Measurements from ENCODE around the gene CCDC157.
A peak's percentile ranks its signal among the peaks of the same experiment; 100 is the strongest.
"Not testable (repeated sequence)": the region's sequence is repeated elsewhere in the genome, so short reads cannot be mapped to it uniquely, and the experiment has no call there.

Gene CCDC157

DNA sequence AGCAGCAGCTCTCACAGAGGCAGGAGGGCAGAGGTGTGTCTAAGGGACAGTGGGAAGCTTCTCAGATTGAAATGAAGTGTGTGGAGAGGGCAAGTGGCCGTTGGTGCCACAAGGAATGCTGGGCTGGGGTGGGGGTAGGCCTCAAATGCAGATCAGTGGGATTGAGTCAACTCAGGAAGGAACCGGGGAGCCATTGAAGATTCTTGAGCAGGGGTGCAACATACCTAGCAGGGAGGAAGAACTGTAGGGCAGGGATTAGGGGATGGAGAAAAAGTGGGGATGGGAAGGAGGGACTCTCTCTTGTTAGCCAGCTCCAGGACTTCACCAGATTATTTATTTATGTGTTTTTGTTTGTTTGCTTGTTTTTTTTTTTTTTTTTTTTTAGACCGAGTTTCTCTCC, 37.1 kb downstream of the CCDC157 start:
- Mint-ChIP-seq H3K36me3 (ENCODE audit: low read depth) (no peaks in the 10 kb centered on the region), H3K9me3 (no peaks in the 10 kb centered on the region), H3K4me3 (no peak overlapping the region), H3K4me1 (ENCODE audit: low read depth) (peaks cover 22% of the 10 kb centered on the region), H3K27me3 (peaks cover 43% of the 10 kb centered on the region), H3K27ac (no peak overlapping the region)
- intact Hi-C loops (cut with micrococcal nuclease): no loop called here

DNA sequence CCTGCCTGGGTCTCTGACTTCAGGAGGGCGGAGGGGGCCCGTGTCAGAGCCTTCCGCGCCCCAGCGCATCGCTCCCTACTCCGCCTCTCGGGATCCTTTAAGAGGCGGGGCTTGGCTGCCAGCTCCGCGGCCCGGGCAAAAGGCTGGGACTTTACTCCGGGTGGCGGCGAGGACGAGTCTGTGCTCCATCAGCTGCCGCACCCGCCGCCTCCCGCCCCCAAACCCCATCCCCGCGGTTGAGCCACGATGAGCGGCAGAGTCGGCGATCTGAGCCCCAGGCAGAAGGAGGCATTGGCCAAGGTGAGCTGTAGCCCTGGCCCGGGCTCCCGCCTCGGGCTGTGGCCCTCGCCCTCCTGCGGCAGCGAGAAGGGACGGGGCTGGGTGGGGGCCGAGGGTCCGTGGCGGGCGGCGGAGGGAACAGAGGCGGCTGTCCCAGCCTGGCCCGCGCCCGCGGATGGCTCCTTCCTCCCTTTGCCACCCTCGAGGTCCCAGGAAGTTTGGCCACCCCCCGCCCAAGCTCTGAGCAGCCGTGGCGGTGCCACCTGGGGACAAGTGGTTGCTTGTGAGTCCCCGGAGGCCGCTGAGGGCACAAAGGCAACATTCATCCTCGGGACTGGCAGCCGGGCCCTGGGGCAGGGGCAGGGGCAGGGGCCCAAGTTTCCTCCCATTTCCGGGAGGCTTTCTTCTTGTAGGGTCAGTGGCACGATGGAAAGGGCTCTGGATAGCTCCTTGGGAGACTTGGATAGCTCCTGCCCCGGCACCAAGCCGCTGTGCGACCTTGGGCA, 40.3 kb downstream of the CCDC157 start, which contains the start of gene SEC14L2:
SEC14L2 (plus strand) TSS at position 148 of the 785 bp plus-strand sequence; CDS start at position 247, 99 bp downstream.
- Mint-ChIP-seq H3K36me3 (ENCODE audit: low read depth) (no peaks in the 10 kb centered on the region), H3K4me1 (ENCODE audit: low read depth) (peaks cover 27% of the 10 kb centered on the region), H3K27me3 (peaks cover 62% of the 10 kb centered on the region), H3K27ac (peak within 1 kb of the TSS; percentile 26), H3K9me3 (no peaks in the 10 kb centered on the region), H3K4me3 (peak within 1 kb of the TSS; percentile 82)
- intact Hi-C loops (cut with micrococcal nuclease): no loop called here

DNA sequence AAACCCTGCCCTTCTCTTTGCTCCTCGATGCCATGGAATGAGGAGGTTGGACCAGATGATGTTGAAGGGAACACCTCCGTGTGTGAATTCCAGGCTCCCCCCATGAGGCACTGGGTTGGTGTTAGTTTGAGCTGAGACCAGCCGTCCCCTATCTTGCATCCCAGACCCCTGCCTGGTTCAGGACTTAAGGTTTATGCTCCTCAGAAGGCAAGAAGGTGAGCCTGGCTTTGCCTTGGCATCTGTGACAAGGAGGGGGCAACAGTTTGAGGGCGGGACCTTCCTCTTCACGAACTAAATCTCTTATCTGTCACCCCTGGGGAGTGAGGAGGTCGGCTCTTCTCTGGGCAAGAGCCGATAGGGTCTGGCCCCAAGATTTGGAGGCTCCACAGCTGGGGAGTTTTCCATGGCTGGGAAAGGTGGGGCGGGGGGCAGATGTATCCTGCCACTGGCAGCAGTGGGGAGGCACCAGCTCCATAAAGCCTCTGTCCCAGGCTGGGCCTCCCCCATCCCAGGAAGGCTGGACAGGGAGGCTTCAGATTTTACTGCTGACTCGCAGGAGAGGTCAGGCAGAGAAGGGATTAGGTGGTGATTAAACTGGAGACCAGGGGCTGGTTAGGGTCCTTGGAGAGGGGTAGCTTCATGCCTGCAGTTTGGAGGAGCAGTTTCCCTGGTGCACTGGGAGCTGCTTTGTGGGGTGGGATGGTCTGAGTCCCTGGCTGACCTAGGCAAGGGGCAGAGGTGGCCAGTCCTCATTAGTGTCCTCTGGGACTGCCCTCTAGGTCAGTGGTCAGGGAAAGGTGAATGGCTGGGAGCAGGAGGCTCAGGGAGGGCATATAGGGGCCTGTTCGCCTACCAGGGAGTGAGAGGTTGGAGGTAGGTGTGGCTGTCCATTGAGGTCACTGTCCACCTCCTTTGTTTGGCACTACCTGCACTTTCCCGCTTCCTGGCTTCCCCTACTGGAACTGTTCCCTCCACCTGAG, 41.1 kb downstream of the CCDC157 start:
- no peaks in the 10 kb centered on the region for H3K36me3 Mint-ChIP-seq (ENCODE audit: low read depth)
- H3K9me3 Mint-ChIP-seq: no peaks in the 10 kb centered on the region
- peaks cover 62% of the 10 kb centered on the region for H3K27me3 Mint-ChIP-seq
- intact Hi-C loops (cut with micrococcal nuclease): no loop called here
- H3K4me1 Mint-ChIP-seq (ENCODE audit: low read depth): peaks cover 25% of the 10 kb centered on the region
- peak overlapping the region; percentile 54 for H3K4me3 Mint-ChIP-seq
- no peak overlapping the region for H3K27ac Mint-ChIP-seq

DNA sequence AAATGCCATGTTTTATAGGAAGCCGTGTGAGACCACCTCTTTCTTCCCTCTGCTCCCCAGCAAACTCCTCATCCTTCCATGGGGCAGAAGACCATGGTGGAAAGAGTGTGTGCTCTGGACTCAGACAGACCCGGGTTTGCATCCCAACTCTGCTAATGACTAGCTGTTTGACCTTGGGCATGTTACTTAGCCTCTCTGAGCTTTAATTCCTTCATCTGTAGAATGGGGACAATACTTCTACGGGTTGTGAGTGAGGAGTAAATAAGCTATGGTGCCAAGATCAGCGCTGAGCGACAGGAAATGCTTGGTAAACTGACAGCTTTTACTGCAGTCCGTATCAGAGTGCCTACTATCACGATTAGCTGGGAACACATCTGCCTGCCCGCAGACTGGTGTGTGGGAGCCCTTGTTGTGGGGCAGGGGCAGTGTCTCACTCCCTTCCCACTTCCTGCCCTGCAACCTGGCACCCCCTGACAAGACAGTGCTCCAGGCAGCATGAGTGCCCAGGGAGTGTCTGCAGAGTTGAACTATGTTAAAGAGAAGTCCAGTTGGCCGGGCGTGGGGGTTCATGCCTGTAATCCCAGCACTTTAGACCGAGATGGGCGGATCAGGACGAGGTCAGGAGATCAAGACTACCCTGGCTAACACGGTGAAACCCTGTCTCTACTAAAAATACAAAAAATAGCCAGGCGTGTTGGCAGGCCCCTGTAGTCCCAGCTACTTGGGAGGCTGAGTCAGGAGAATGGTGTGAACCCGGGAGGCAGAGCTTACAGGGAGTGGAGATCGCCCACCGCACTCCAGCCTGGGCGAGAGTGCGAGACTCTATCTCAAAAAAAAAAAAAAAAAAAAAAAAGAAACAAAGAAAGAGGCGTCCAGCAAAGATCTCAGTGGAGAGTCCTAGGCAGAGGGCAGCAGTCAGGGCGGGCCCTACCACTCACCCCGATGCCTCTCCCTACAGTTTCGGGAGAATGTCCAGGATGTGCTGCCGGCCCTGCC, 42.2 kb downstream of the CCDC157 start:
- Mint-ChIP-seq H3K4me3 (no peak overlapping the region), H3K27ac (no peak overlapping the region), H3K4me1 (ENCODE audit: low read depth) (peaks cover 29% of the 10 kb centered on the region), H3K27me3 (peaks cover 59% of the 10 kb centered on the region), H3K9me3 (no peaks in the 10 kb centered on the region), H3K36me3 (ENCODE audit: low read depth) (no peaks in the 10 kb centered on the region)
- intact Hi-C loops (cut with micrococcal nuclease): no loop called here

DNA sequence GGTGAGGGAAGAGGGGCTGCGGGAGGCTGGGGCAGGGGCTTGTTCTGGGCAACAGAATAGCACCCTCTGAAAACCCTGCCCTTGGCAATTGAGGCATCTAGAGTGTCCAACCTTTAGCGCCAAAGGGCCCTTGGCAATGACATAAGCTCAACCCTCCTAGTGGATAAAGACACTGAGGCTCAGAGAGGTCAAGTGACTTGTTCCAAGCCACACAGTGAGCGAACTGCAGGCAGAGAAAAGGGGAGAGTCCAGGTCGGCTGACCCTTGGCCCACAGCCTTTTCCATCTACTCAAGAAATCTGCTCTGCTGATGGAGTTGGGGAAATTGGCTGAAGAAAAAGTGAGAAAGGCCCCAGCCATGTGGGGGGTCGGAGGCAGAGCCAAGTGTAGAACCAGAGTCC, 42.9 kb downstream of the CCDC157 start:
- Mint-ChIP-seq H3K27me3 (peaks cover 59% of the 10 kb centered on the region), H3K36me3 (ENCODE audit: low read depth) (no peaks in the 10 kb centered on the region), H3K4me1 (ENCODE audit: low read depth) (peaks cover 29% of the 10 kb centered on the region), H3K27ac (no peak overlapping the region), H3K4me3 (no peak overlapping the region), H3K9me3 (no peaks in the 10 kb centered on the region)
- intact Hi-C loops (cut with micrococcal nuclease): no loop called here

DNA sequence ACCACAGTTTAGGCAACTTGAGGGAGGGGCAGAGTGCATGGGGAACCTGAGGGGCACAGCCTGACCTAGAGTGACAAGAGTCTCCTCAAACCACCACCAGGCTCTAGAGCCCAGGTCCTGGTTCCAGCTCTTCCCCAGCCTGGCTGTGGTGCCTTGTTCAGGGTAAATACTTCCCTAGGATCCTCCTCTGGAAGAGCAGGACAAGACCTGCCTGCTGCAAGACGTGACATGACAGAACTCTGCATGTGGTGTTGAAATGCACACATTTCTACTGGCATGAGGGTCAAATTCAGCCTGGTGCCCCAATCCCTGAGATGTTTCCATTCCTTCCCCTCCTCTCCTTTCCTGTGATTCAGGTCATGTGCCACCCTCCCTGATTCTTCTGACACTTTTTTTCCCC, 43.4 kb downstream of the CCDC157 start:
- intact Hi-C loops (cut with micrococcal nuclease): no loop called here
- H3K36me3 Mint-ChIP-seq (ENCODE audit: low read depth): no peaks in the 10 kb centered on the region
- H3K9me3 Mint-ChIP-seq: no peaks in the 10 kb centered on the region
- H3K27ac Mint-ChIP-seq: no peak overlapping the region
- peaks cover 58% of the 10 kb centered on the region for H3K27me3 Mint-ChIP-seq
- H3K4me1 Mint-ChIP-seq (ENCODE audit: low read depth): peaks cover 29% of the 10 kb centered on the region
- H3K4me3 Mint-ChIP-seq: no peak overlapping the region

DNA sequence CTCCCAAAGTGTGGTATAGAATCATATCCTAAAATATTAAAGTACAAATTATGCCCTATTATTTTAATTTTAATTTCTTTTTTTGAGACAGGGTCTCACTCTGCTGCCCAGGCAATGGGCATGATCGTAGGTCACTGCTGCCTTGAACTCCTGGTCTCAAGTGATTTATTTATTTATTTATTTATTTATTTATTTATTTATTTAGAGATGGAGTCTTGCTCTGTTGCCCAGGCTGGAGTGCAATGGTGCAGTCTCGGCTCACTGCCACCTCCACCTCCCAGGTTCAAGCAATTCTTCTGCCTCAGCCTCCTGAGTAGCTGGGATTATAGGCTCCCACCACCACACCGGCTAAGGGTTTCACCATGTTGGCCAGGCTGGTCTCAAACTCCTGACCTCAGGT, 44.2 kb downstream of the CCDC157 start:
- H3K4me3 Mint-ChIP-seq; intact Hi-C loops (cut with micrococcal nuclease); H3K9me3 Mint-ChIP-seq; H3K36me3 Mint-ChIP-seq (ENCODE audit: low read depth); H3K27ac Mint-ChIP-seq: not testable (repeated sequence)
- Mint-ChIP-seq H3K27me3 (peaks cover 50% of the 10 kb centered on the region), H3K4me1 (ENCODE audit: low read depth) (peaks cover 29% of the 10 kb centered on the region)

DNA sequence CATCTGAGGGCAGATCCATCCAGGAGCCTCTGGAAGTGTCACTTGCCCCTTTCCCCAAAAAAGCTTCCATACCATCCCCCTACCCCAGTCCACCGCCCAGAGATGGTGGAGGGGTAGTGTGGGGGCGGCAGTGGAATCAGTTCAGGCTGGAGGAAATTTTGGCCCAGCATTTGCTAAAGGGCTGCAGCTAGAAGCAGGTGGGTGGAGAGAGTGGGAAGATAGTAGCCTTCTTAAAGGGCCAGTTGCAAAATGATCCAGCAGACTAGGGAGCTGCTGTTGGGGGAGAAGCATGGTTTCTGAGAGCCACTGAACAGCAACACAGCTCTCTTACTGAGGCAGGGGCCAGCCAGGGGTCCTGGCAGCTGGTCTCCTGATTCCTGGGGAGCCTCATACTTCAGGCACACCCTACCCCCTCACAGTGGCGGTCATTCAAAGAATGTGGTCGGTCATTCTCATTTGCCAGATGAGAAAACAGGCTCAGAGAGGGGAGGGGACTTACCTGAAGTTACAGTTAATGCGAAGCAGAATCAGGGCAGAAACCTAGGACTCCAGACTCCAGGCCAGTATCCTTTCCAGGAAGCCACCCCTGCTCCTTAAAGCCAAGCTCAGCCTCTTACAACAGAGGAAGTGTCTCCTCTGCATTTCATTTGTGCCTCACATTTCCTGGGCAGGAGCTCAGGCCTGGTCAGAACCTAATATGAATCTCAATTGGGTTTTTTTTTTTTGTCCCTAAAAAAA, 45.4 kb downstream of the CCDC157 start:
- H3K4me3 Mint-ChIP-seq: peak overlapping the region; percentile 48
- intact Hi-C loops (cut with micrococcal nuclease): no loop called here
- peaks cover 39% of the 10 kb centered on the region for H3K27me3 Mint-ChIP-seq
- H3K9me3 Mint-ChIP-seq: no peaks in the 10 kb centered on the region
- peak overlapping the region; percentile 28 for H3K27ac Mint-ChIP-seq
- H3K4me1 Mint-ChIP-seq (ENCODE audit: low read depth): peaks cover 22% of the 10 kb centered on the region
- H3K36me3 Mint-ChIP-seq (ENCODE audit: low read depth): no peaks in the 10 kb centered on the region

DNA sequence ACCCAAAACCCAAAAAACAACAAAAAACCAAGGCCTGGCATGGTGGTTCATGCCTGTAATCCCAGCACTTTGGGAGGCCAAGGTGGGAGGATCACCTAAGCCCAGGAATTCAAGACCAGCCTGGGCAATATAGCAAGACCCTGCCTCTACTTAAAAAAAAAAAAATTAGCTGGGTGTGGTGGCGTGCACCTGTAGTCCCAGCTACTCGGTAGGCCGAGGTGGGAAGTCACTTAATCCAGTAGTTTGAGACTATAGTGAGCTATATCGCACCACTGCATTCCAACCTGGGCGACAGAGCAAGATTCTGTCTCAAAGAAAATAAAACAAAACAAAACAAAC, 45.9 kb downstream of the CCDC157 start:
- Mint-ChIP-seq H3K27ac (peak overlapping the region; percentile 37), H3K4me1 (ENCODE audit: low read depth) (peaks cover 21% of the 10 kb centered on the region), H3K27me3 (peaks cover 34% of the 10 kb centered on the region)
- H3K9me3 Mint-ChIP-seq; intact Hi-C loops (cut with micrococcal nuclease); H3K36me3 Mint-ChIP-seq (ENCODE audit: low read depth); H3K4me3 Mint-ChIP-seq: not testable (repeated sequence)

DNA sequence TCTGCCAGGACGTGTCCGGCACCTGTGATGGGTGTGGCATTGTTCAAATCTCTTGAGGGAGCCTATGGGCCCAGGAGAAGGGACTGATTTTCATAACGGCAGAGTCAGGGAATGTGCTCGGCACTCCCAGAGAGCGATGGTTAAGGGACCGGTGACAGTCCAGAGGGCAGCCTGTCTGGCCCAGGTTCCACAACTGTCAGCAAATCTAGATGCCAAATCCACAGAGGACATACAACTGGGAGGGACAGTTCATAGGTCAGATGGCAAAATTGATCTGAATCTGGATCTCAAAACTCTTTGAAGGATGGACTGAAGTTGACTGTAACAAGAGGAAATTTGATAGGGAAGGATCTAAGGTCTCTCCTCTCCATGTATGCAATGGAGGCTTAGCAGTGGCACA, 47.5 kb downstream of the CCDC157 start:
- intact Hi-C loops (cut with micrococcal nuclease): no loop called here
- no peak overlapping the region for H3K4me3 Mint-ChIP-seq
- H3K27me3 Mint-ChIP-seq: peaks cover 18% of the 10 kb centered on the region
- peaks cover 14% of the 10 kb centered on the region for H3K4me1 Mint-ChIP-seq (ENCODE audit: low read depth)
- no peaks in the 10 kb centered on the region for H3K9me3 Mint-ChIP-seq
- no peaks in the 10 kb centered on the region for H3K36me3 Mint-ChIP-seq (ENCODE audit: low read depth)
- no peak overlapping the region for H3K27ac Mint-ChIP-seq

DNA sequence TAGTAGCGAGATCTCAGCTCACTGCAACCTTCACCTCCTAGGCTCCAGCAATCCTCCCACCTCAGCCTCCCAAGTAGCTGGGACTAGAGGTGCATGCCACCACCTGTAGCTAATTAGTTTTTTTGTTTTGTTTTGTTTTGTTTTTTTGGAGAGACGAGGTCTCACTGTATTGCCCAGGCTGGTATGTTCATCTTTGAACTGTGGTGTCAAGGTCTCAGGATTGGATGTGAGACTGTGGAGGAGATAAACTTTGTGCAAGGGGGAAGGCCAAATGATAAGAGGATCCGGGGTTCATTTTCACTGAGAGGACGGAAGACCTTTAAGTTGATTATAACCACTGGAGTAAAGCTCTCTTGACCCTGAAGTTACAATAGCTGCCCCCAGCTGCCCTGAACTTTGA, 48.9 kb downstream of the CCDC157 start:
- peaks cover 7% of the 10 kb centered on the region for H3K27me3 Mint-ChIP-seq
- intact Hi-C loops (cut with micrococcal nuclease): no loop called here
- H3K27ac Mint-ChIP-seq: no peak overlapping the region
- no peaks in the 10 kb centered on the region for H3K9me3 Mint-ChIP-seq
- peaks cover 14% of the 10 kb centered on the region for H3K4me1 Mint-ChIP-seq (ENCODE audit: low read depth)
- no peak overlapping the region for H3K4me3 Mint-ChIP-seq
- H3K36me3 Mint-ChIP-seq (ENCODE audit: low read depth): no peaks in the 10 kb centered on the region

DNA sequence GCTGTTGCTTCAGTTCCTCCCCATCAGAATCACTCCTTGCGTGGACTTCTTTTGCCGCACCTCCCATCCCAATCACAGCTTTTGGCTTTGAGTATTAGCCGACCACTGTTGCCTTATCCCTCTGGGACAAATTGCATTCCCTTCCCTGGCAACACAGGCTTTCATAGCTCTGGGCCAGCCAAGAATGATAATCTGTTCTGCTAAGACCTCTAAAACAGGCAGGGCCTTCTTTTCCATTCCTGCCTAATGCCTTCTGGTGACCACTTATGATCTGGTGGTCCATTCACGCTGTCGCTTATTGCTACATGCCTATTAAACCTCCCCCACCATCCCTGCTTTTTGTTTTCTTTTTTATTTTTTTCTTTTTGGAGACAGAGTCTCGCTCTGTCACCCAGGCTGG, 49.6 kb downstream of the CCDC157 start:
- intact Hi-C loops (cut with micrococcal nuclease): no loop called here
- no peaks in the 10 kb centered on the region for H3K9me3 Mint-ChIP-seq
- peaks cover 7% of the 10 kb centered on the region for H3K27me3 Mint-ChIP-seq
- H3K4me3 Mint-ChIP-seq: no peak overlapping the region
- no peak overlapping the region for H3K27ac Mint-ChIP-seq
- H3K36me3 Mint-ChIP-seq (ENCODE audit: low read depth): no peaks in the 10 kb centered on the region
- peaks cover 14% of the 10 kb centered on the region for H3K4me1 Mint-ChIP-seq (ENCODE audit: low read depth)
